ENCODE measurements around the gene HIC1. TPM values are rescaled to one million over a fixed set of nuclear protein-coding genes. Genes with fewer than 3 reads are reported as not detected.
A peak's percentile ranks its signal among the peaks of the same experiment; 100 is the strongest.

Gene HIC1
- total RNA-seq, 4 donors from 2014 or later, result 32.8 to 56.2 (median 41.6) TPM

DNA sequence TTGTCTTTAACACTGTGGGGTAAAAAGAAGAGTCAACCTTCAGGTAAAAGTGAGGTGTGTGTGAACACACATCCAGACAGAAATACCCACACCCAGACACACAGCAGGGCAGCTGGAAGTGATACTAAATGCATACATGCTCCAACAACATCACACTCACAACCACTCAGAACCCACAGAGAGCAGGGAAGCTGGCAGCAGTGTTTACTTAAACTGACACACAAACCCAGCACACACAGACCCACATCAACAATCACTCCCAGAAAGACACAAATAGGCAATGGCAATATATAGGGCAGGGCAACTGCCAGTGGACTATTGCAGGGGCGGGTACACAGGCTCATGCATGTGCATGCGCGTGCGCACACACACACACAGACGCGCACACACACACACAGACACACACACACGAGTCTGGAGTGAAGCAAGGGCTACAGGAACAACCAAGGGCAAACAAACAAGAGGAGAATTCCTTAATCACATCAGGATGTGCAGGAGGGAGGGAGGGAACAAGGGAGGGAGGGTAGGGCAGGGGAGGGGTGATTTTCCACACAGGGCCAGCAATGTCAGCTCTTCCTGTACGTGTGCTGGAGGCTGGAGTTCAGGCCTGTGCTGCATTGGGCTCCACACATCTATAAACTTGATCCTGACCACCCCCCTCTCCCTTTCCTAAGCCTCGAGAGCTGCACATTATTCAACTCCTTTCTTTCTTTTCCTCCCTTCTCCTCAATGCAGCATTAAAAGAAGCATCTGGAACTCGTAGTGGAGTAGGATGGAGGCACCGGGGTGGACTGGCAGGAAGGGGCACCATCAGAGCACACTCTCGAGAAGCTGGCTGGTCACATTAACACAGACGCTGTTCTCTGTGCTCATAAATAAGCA, 30.1 kb downstream of the HIC1 start:
- no peaks in the 10 kb centered on the region for H3K27me3 ChIP-seq
- H3K27ac ChIP-seq, result peak overlapping the region; percentile 22 to 85 (median 76)
- H3K36me3 ChIP-seq, result peaks cover 0 to 60% of the 10 kb centered on the region in 2 donors
- 28 to 76% methylated on average over 3 to 6 of the region's 13 CpGs for WGBS, 2 donors (ENCODE audit: low coverage in 1 of 2)
- TF ChIP-seq EP300 (IDR thresholded peaks at IDR 0.05), result no peak
- TF ChIP-seq POLR2AphosphoS5 (IDR thresholded peaks at IDR 0.05), result no peak
- no peak for TF ChIP-seq POLR2A (IDR thresholded peaks at IDR 0.05)
- TF ChIP-seq, protein P1, sequence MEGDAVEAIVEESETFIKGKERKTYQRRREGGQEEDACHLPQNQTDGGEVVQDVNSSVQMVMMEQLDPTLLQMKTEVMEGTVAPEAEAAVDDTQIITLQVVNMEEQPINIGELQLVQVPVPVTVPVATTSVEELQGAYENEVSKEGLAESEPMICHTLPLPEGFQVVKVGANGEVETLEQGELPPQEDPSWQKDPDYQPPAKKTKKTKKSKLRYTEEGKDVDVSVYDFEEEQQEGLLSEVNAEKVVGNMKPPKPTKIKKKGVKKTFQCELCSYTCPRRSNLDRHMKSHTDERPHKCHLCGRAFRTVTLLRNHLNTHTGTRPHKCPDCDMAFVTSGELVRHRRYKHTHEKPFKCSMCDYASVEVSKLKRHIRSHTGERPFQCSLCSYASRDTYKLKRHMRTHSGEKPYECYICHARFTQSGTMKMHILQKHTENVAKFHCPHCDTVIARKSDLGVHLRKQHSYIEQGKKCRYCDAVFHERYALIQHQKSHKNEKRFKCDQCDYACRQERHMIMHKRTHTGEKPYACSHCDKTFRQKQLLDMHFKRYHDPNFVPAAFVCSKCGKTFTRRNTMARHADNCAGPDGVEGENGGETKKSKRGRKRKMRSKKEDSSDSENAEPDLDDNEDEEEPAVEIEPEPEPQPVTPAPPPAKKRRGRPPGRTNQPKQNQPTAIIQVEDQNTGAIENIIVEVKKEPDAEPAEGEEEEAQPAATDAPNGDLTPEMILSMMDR (IDR thresholded peaks at IDR 0.05), result no peak
- peaks cover 0 to 82% (median 64%) of the 10 kb centered on the region in 3 donors for H3K4me1 ChIP-seq
- H3K9me3 ChIP-seq, result no peaks in the 10 kb centered on the region
- peak; percentile 76 for ATAC-seq
- H3K4me3 ChIP-seq, result no peak overlapping the region

GRCh38 chr17:2085648-2085949, 30.7 kb downstream of the HIC1 start:
- TF ChIP-seq, protein P1 (IDR thresholded peaks at IDR 0.05), result no peak
- TF ChIP-seq POLR2AphosphoS5 (IDR thresholded peaks at IDR 0.05) (peak; percentile 48), POLR2A (IDR thresholded peaks at IDR 0.05) (no peak)
- H3K27ac ChIP-seq, result peak overlapping the region; percentile 22 to 85 (median 76)
- no peaks in the 10 kb centered on the region for H3K27me3 ChIP-seq
- H3K4me1 ChIP-seq, result peaks cover 0 to 88% (median 65%) of the 10 kb centered on the region in 3 donors
- H3K4me3 ChIP-seq, result no peak overlapping the region
- no peaks in the 10 kb centered on the region for H3K9me3 ChIP-seq
- whole genome bisulfite sequencing, 2 donors (ENCODE audit: low coverage in 1 of 2), result 8 to 36% methylated on average over 2 to 5 of the region's 5 CpGs
- H3K36me3 ChIP-seq, result peaks cover 0 to 54% of the 10 kb centered on the region in 2 donors
- ATAC-seq, result peak; percentile 11

DNA sequence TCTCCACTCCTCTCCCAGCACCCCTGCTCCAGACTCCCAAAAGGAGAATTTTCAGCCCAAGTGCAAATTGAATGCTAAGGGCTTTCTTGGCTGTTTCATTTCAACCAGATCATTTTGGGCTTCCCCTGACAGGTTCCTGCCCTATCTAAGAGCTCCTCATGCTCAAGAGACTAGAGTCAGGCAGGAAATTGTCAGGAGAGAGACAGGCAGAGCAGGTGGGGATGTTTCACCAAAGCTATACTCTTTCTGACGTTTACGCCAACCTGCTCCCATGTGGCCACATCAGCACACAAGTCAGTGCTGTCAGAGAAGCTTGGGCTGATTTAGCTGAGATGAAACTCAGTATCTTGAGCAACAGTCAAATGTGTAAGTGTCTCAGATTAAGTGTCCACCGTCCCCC, 31.4 kb downstream of the HIC1 start:
- peaks cover 0 to 95% (median 70%) of the 10 kb centered on the region in 3 donors for H3K4me1 ChIP-seq
- TF ChIP-seq, protein P1 (IDR thresholded peaks at IDR 0.05), result no peak
- TF ChIP-seq POLR2AphosphoS5 (IDR thresholded peaks at IDR 0.05), result no peak
- no peak for TF ChIP-seq POLR2A (IDR thresholded peaks at IDR 0.05)
- no peak for TF ChIP-seq EP300 (IDR thresholded peaks at IDR 0.05)
- no peak for ATAC-seq
- no peaks in the 10 kb centered on the region for H3K27me3 ChIP-seq
- H3K36me3 ChIP-seq, result peaks cover 0 to 47% of the 10 kb centered on the region in 2 donors
- H3K4me3 ChIP-seq, result no peak overlapping the region
- no peaks in the 10 kb centered on the region for H3K9me3 ChIP-seq
- peak overlapping the region in 3 of 4 donors; percentile 73 to 85 (median 80) for H3K27ac ChIP-seq
- WGBS, 2 donors (ENCODE audit: low coverage in 1 of 2), result 60 to 72% methylated on average over 3 of the region's 3 CpGs

- WGBS, 2 donors (ENCODE audit: low coverage in 1 of 2), result 44 to 45% methylated on average over 6 to 8 of the region's 10 CpGs
- H3K4me1 ChIP-seq, result peaks cover 0 to 87% (median 69%) of the 10 kb centered on the region in 3 donors
- H3K4me3 ChIP-seq, result no peak overlapping the region
Measured at GRCh38 chr17:2087597-2088211, 32.8 kb downstream of the HIC1 start.

DNA sequence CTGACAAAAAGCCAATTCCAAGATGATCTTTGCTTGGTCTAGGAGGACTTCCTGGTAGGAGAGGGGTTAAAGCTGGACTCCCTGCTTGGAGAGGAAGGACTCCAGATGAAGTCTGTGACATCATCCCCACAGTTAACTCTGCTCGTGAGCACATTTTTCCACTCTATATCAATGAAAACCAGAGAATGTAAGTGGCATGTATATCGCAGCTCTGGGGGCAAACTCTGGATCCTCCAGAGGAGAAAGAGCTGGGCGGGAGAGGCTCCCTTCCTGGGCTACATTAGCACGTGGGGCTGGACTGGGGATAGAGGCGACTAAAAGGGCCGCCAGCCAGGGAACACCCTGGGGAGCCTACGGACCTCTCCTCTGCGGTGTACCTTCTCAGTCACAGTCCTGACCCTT, 34.1 kb downstream of the HIC1 start:
- TF ChIP-seq POLR2AphosphoS5 (IDR thresholded peaks at IDR 0.05), result no peak
- TF ChIP-seq, protein P1 (IDR thresholded peaks at IDR 0.05), result no peak
- TF ChIP-seq EP300 (IDR thresholded peaks at IDR 0.05), result no peak
- no peak for TF ChIP-seq POLR2A (IDR thresholded peaks at IDR 0.05)
- 15 to 27% methylated on average over 6 to 8 of the region's 8 CpGs for WGBS, 2 donors (ENCODE audit: low coverage in 1 of 2)
- Histone ChIP-seq H3K9me3 (no peaks in the 10 kb centered on the region), H3K27ac (peak overlapping the region; percentile 40 to 85 (median 76)), H3K4me1 (peaks cover 0 to 74% (median 56%) of the 10 kb centered on the region in 3 donors), H3K27me3 (no peaks in the 10 kb centered on the region), H3K4me3 (peak overlapping the region; percentile 26 to 37), H3K36me3 (peaks cover 0 to 20% of the 10 kb centered on the region in 2 donors)
- ATAC-seq, result no peak

More at GRCh38 chr17:2087597-2088211, 32.8 kb downstream of the HIC1 start:
- Histone ChIP-seq H3K27ac (peak overlapping the region in 3 of 4 donors; percentile 73 to 85 (median 80)), H3K36me3 (peaks cover 0 to 33% of the 10 kb centered on the region in 2 donors), H3K9me3 (no peaks in the 10 kb centered on the region), H3K27me3 (no peaks in the 10 kb centered on the region)
- TF ChIP-seq POLR2AphosphoS5 (IDR thresholded peaks at IDR 0.05) (peak; percentile 27), EP300 (IDR thresholded peaks at IDR 0.05) (no peak)
- ATAC-seq, result no peak

All from gastroesophageal sphincter (tissue), 4 donors.